GM12878 (cell line): ENCODE results near the gene HELZ. TPM values are rescaled to one million over a fixed set of nuclear protein-coding genes. Genes with fewer than 3 reads are reported as not detected.

Source experiments
- ATAC-seq: fragments of 200-7000 bp; cut with Tn5 transposase; 3 replicates; pipeline ENCODE4 v1.9.1; 2020; ENCODE audit warnings: mild to moderate bottlenecking, moderate library complexity
- BruUV-seq: library from RNA; stranded (reverse); fragments of 400-500 nt; replicated peaks from 2 replicates; lab custom pipeline; 2021; lab: Mats Ljungman, UMichigan
- CTCF ChIA-PET: fragments of 300-600 bp; sonication (Branson Sonifier 250); formaldehyde crosslinking; extraction: SDS; loops from one replicate; lab custom pipeline; 2021; ENCODE audit warnings: inconsistent platforms; lab: Yijun Ruan, JAX
- POLR2A ChIA-PET: fragments of 350-600 bp; formaldehyde crosslinking; extraction: SDS; loops from one replicate; lab custom pipeline; 2021; ENCODE audit warnings: inconsistent platforms; lab: Charles Lee
- RAD21 ChIA-PET: fragments of 300-600 bp; sonication (Branson Sonifier 250); formaldehyde crosslinking; loops from one replicate; lab custom pipeline; 2023; ENCODE audit warnings: antibody characterized with exemption; ENCODE audit not compliant: unreplicated experiment; lab: Charles Lee
- SMC1A ChIA-PET: fragments of 300-600 bp; sonication (Branson Sonifier 250); formaldehyde crosslinking; loops from one replicate; lab custom pipeline; 2023; ENCODE audit not compliant: unreplicated experiment, uncharacterized antibody; lab: Charles Lee
- DNase-seq: peaks from one replicate; pipeline ENCODE4 v3.0.0-alpha.2; 2011; ENCODE audit warnings: low read depth, low spot score
- FAIRE-seq: peaks from 3 replicates; lab custom pipeline; 2011; peaks lifted over from hg19 to GRCh38; lab: Jason Lieb, UNC
- H2AFZ ChIP-seq: 2 replicates; pipeline ENCODE4 v1.6.0; 2011; ENCODE audit warnings: low read depth, low read length, control low read depth; ENCODE audit not compliant: control insufficient read depth
- H3K27ac ChIP-seq: 2 replicates; pipeline ENCODE4 v1.5.1; 2011; ENCODE audit warnings: control low read depth; ENCODE audit not compliant: control insufficient read depth, insufficient read depth
- H3K27me3 ChIP-seq, 2 experiments: replicated peaks in 1 of 2; 2 replicates each; pipeline versions ENCODE4 v1.6.0 to v1.6.1; 2011; ENCODE audit warnings: low read length in 1 of 2; ENCODE audit not compliant: control insufficient read depth in 2 of 2, insufficient read depth in 2 of 2
- H3K36me3 ChIP-seq, 2 experiments: 2 replicates each; pipeline ENCODE4 v1.5.1; 2011; ENCODE audit warnings: low read length in 1 of 2; ENCODE audit not compliant: control insufficient read depth in 2 of 2, insufficient read depth in 2 of 2
- H3K4me1 ChIP-seq: 2 replicates; pipeline ENCODE4 v1.6.1; 2011; ENCODE audit warnings: mild to moderate bottlenecking, low read length, moderate library complexity, mixed read lengths; ENCODE audit not compliant: control insufficient read depth, insufficient read depth
- H3K4me2 ChIP-seq: 2 replicates; pipeline ENCODE4 v1.6.0; 2011; ENCODE audit warnings: control low read depth; ENCODE audit not compliant: control insufficient read depth, insufficient read depth
- H3K4me3 ChIP-seq: fragments of 200-600 bp; sonication (generic); 2 replicates; pipeline ENCODE4 v1.5.1; 2016
- H3K79me2 ChIP-seq: 2 replicates; pipeline ENCODE4 v1.6.0; 2011; ENCODE audit warnings: low read length; ENCODE audit not compliant: control insufficient read depth, insufficient read depth
- H3K9ac ChIP-seq: 2 replicates; pipeline ENCODE4 v1.8.0; 2011; ENCODE audit warnings: low read length, control low read depth, mixed read lengths; ENCODE audit not compliant: control insufficient read depth, insufficient read depth
- H3K9me3 ChIP-seq: replicated peaks from 3 replicates; pipeline ENCODE4 v1.5.1; 2011; ENCODE audit warnings: mild to moderate bottlenecking, low read length; ENCODE audit not compliant: control insufficient read depth, insufficient read depth
- H4K20me1 ChIP-seq: 2 replicates; pipeline ENCODE4 v1.6.0; 2011; ENCODE audit not compliant: control insufficient read depth, insufficient read depth
- CBX3 ChIP-seq: fragments of 200-600 bp; sonication (generic); IDR thresholded peaks from 2 replicates; pipeline ENCODE4 v1.6.1; 2016; ENCODE audit warnings: low read depth, borderline replicate concordance
- FOXK2 ChIP-seq: fragments of 450-650 bp; IDR thresholded peaks from 2 replicates; pipeline ENCODE4 v1.6.1; 2017; ENCODE audit warnings: mild to moderate bottlenecking, moderate library complexity
- HDAC2 ChIP-seq: fragments of 200-600 bp; sonication (generic); IDR thresholded peaks from 2 replicates; pipeline ENCODE4 v1.6.1; 2017
- IRF4 ChIP-seq: IDR thresholded peaks from 2 replicates; pipeline ENCODE4 v1.6.1; 2011; ENCODE audit warnings: low read depth, low read length
- IRF5 ChIP-seq: fragments of 450-650 bp; IDR thresholded peaks from 2 replicates; pipeline ENCODE4 v1.6.1; 2017; ENCODE audit warnings: borderline replicate concordance
- MEF2A ChIP-seq: IDR thresholded peaks from 2 replicates; pipeline ENCODE4 v1.6.1; 2011; ENCODE audit warnings: low read depth, mild to moderate bottlenecking, low read length, moderate library complexity; ENCODE audit not compliant: insufficient read depth
- MXI1 ChIP-seq: fragments of 150-350 bp; IDR thresholded peaks from 2 replicates; pipeline ENCODE4 v1.6.1; 2011; ENCODE audit warnings: low read depth, mild to moderate bottlenecking, inconsistent platforms, low read length, improper control_type of control experiment
- MYC ChIP-seq: IDR thresholded peaks from 2 replicates; pipeline ENCODE4 v1.6.1; 2011; ENCODE audit warnings: mild to moderate bottlenecking, low read length, moderate library complexity, inconsistent platforms; ENCODE audit not compliant: insufficient read depth, insufficient replicate concordance, insufficient read length, severe bottlenecking
- POLR2A ChIP-seq: IDR thresholded peaks from 2 replicates; pipeline ENCODE4 v1.6.1; 2011; ENCODE audit warnings: low read depth, mild to moderate bottlenecking, low read length
- PRDM15 ChIP-seq: fragments of 450-650 bp; formaldehyde crosslinking; IDR thresholded peaks from 2 replicates; pipeline ENCODE4 v1.4.0; 2020; ENCODE audit warnings: mild to moderate bottlenecking, moderate library complexity
- RAD51 ChIP-seq: fragments of 450-650 bp; IDR thresholded peaks from 2 replicates; pipeline ENCODE4 v1.6.1; 2016; ENCODE audit warnings: moderate library complexity, mild to moderate bottlenecking, inconsistent platforms
- RB1 ChIP-seq: fragments of 450-650 bp; formaldehyde crosslinking; IDR thresholded peaks from 2 replicates; pipeline ENCODE4 v1.6.1; 2017; ENCODE audit warnings: mild to moderate bottlenecking, borderline replicate concordance
- RBBP5 ChIP-seq: fragments of 200-600 bp; sonication (generic); conservative IDR thresholded peaks from 2 replicates; pipeline ENCODE4 v1.6.1; 2016
- RFX5 ChIP-seq: IDR thresholded peaks from 2 replicates; pipeline ENCODE4 v1.6.1; 2011; ENCODE audit warnings: low read depth, low read length, improper control_type of control experiment
- SMAD5 ChIP-seq: IDR thresholded peaks from 2 replicates; pipeline ENCODE4 v1.6.1; 2016; ENCODE audit warnings: antibody characterized with exemption, low read depth
- SREBF2 ChIP-seq: IDR thresholded peaks from 2 replicates; pipeline ENCODE4 v1.6.1; 2012; ENCODE audit warnings: mild to moderate bottlenecking, low read length
- WRNIP1 ChIP-seq: IDR thresholded peaks from 2 replicates; pipeline ENCODE4 v1.6.1; 2011; ENCODE audit warnings: low read depth, low read length, improper control_type of control experiment, borderline replicate concordance
- ZNF207 ChIP-seq: fragments of 450-650 bp; IDR thresholded peaks from 2 replicates; pipeline ENCODE4 v1.6.1; 2014; ENCODE audit warnings: antibody characterized with exemption, mild to moderate bottlenecking, borderline replicate concordance
- ZNF274 ChIP-seq: IDR thresholded peaks from one replicate; pipeline ENCODE4 v1.8.0; 2011; ENCODE audit not compliant: insufficient read length, insufficient read depth
- ZNF384 ChIP-seq: IDR thresholded peaks from 2 replicates; pipeline ENCODE4 v1.6.1; 2012; ENCODE audit warnings: low read depth, mild to moderate bottlenecking, low read length, improper control_type of control experiment, borderline replicate concordance
- WGBS: methylation state at CpG from one replicate; pipeline ENCODE4 v1.1.6; 2016; ENCODE audit warnings: low lambda C conversion rate; ENCODE audit not compliant: insufficient replicate concordance, insufficient coverage; ENCODE audit errors: missing lambda C conversion rate; 5-methylcytosine and 5-hydroxymethylcytosine counted together
- in situ Hi-C: fragments of 300-500 bp; cut with MboI; formaldehyde crosslinking; loops from 9 replicates; pipeline ENCODE4 v1.14.3; 2018; ENCODE audit warnings: mixed read lengths
- intact Hi-C: fragments of 100-400 bp; cut with micrococcal nuclease; formaldehyde crosslinking; loops from one replicate; pipeline ENCODE4 v1.14.2; 2022; ENCODE audit not compliant: unreplicated experiment
- polyA plus RNA-seq, 11 experiments: library from polyadenylated mRNA; depleted of rRNA in 4 of 11; unstranded in 6 of 11; stranded (reverse) in 5 of 11; fragments of >200 nt; fragmentation: Nextera tagmentation in 4 of 11; fragmentation: Illumina TruSeq in 1 of 11; extraction: Ambion mirVana in 4 of 11; extraction: Trizol in 1 of 11; gene quantifications; 1 replicate in 1 of 11; 2 replicates in 10 of 11; pipeline versions ENCODE4 v1.2.1 to v1.2.3, GENCODE V29; 2011 to 2016; ENCODE audit warnings: inconsistent platforms in 2 of 11, missing spikeins in 2 of 11, low read depth in 1 of 11
- total RNA-seq, 4 experiments: library from RNA; depleted of rRNA in 3 of 4; stranded (reverse); fragments of >200 nt in 3 of 4; fragmentation: Illumina TruSeq in 1 of 4; extraction: Trizol in 1 of 4; gene quantifications; 2 replicates each; pipeline versions ENCODE4 v1.2.1 to v1.2.3, GENCODE V29; 2013 to 2021

The HELZ gene
- total and polyA plus RNA-seq, 10 of the 15 experiments (the other 5 are each of a cell fraction or from before 2014, with no cell fraction given) = 1.5 to 36.8 (median 19.1) TPM

- Histone ChIP-seq H4K20me1 (peaks cover 3% of the 10 kb centered on the region; the same call in 1 of the 2 replicates), H3K9me3 (no peaks in the 10 kb centered on the region), H3K36me3 (peaks cover 8 to 16% of the 10 kb centered on the region in 2 experiments; a peak in 3 of 4 replicates), H2AFZ (no peak overlapping the region), H3K4me2 (no peak overlapping the region), H3K79me2 (no peaks in the 10 kb centered on the region; the same call in 1 of the 2 replicates), H3K4me3 (no peak overlapping the region), H3K27me3 (no peaks in the 10 kb centered on the region), H3K27ac (no peak overlapping the region), H3K4me1 (no peaks in the 10 kb centered on the region), H3K9ac (no peak overlapping the region)
- ChIA-PET CTCF (interaction anchor here (1.7 to 2.2 kb wide), 2 partner anchors 15 to 24 kb away, joined by 5 to 10 read pairs; no protein-coding TSS in a partner anchor), RAD21 (interaction anchor here (1.7 kb wide), 1 partner anchor 77 kb away, joined by 4 read pairs; no protein-coding TSS in a partner anchor), SMC1A (interaction anchor here (0.6 to 1.9 kb wide), 8 partner anchors 8 to 94 kb away, joined by 3 to 11 read pairs (median 3); no protein-coding TSS in a partner anchor), POLR2A (interaction anchor here (0.6 to 1.2 kb wide), 2 partner anchors 17 to 69 kb away, joined by 3 to 5 read pairs; no protein-coding TSS in a partner anchor)
- ATAC-seq (peak; percentile 58), DNase-seq (no peak), FAIRE-seq (no peak)
- WGBS = 79% methylated on average over 7 of the region's 7 CpGs
- BruUV-seq = no TSS peak
- in situ Hi-C loops = no loop called here
- intact Hi-C loops = no loop called here
- TF ChIP-seq RB1 = no peak
- TF ChIP-seq WRNIP1 = no peak
- TF ChIP-seq MXI1 = no peak
- TF ChIP-seq MEF2A = no peak
- TF ChIP-seq FOXK2 = no peak
- no peak for TF ChIP-seq ZNF207
- no peak for TF ChIP-seq ZNF274
- TF ChIP-seq HDAC2 = no peak
- TF ChIP-seq IRF5 = no peak
- TF ChIP-seq MYC = no peak
- TF ChIP-seq RBBP5 = no peak
- 0 out of 2 replicates have a peak, but pooled peaks have one; percentile 9 for TF ChIP-seq RAD51
- TF ChIP-seq IRF4 = no peak
- no peak for TF ChIP-seq POLR2A
- no peak for TF ChIP-seq PRDM15 (CRISPR knock-in tag)
- no peak for TF ChIP-seq SREBF2
- no peak for TF ChIP-seq RFX5
- no peak for TF ChIP-seq SMAD5
- no peak for TF ChIP-seq ZNF384
- no peak for TF ChIP-seq CBX3
Measured at GRCh38 chr17:67215991-67216421, 29.0 kb downstream of the HELZ start.
